ENCODE data around the gene ZDHHC14.

- no peak for TF ChIP-seq EP300 (IDR thresholded peaks at IDR 0.05)
- no peak for TF ChIP-seq SREBF2 (IDR thresholded peaks at IDR 0.05)
- TF ChIP-seq CTCF (IDR thresholded peaks at IDR 0.05): no peak
- no peak for TF ChIP-seq NFE2L2 (conservative IDR thresholded peaks at IDR 0.05; ENCODE audit: low read length)
- no peak for TF ChIP-seq POLR2A (IDR thresholded peaks at IDR 0.05; ENCODE audit: low read length)
- no peak for TF ChIP-seq SMC3 (IDR thresholded peaks at IDR 0.05)
- no peak for TF ChIP-seq USF2 (IDR thresholded peaks at IDR 0.05)
- no peak for TF ChIP-seq ESRRA (IDR thresholded peaks at IDR 0.05; ENCODE audit: borderline replicate concordance, low read length)
- no peak for TF ChIP-seq HES2 (IDR thresholded peaks at IDR 0.05)
- no peak for TF ChIP-seq PBX3 (IDR thresholded peaks at IDR 0.05)
- no peak for TF ChIP-seq ELK1 (IDR thresholded peaks at IDR 0.05; ENCODE audit: low read depth, low read length)
- TF ChIP-seq MAX (IDR thresholded peaks at IDR 0.05): no peak
- TF ChIP-seq RNF2 (IDR thresholded peaks at IDR 0.05; ENCODE audit: borderline replicate concordance, low read depth): no peak
- no peak for TF ChIP-seq TP53 (CRISPR knock-in tag; IDR thresholded peaks at IDR 0.05)
These were observed 31.8 kb downstream of the ZDHHC14 start for GRCh38 chr6:157412791-157413190.

Measured in A549 (cell line).